SK-N-SH (cell line): Measurements from ENCODE around the gene PRR11.

Source experiments
- CHD2 ChIP-seq: fragments of 150-350 bp; IDR thresholded peaks from 2 replicates; pipeline ENCODE4 v1.6.1; 2018; ENCODE audit warnings: low read length; ENCODE audit not compliant: partially characterized antibody
- EP300 ChIP-seq, 2 experiments: IDR thresholded peaks; 2 replicates each; pipeline versions ENCODE4 v1.4.0 to v1.6.1; 2012; ENCODE audit warnings: borderline replicate concordance in 1 of 2, low read depth in 1 of 2, low read length in 1 of 2
- EZH2phosphoT487 ChIP-seq: fragments of 200-600 bp; sonication (generic); IDR thresholded peaks from 2 replicates; pipeline ENCODE4 v1.6.1; 2017; ENCODE audit warnings: low read depth, mixed run types, mild to moderate bottlenecking, antibody characterized with exemption, moderate library complexity, borderline replicate concordance
- FOXM1 ChIP-seq: IDR thresholded peaks from 2 replicates; pipeline ENCODE4 v1.4.0; 2012; ENCODE audit warnings: low read depth, mild to moderate bottlenecking
- GABPA ChIP-seq: IDR thresholded peaks from 2 replicates; pipeline ENCODE4 v1.4.0; 2012; ENCODE audit warnings: low read depth, mild to moderate bottlenecking
- NRF1 ChIP-seq: IDR thresholded peaks from 2 replicates; pipeline ENCODE4 v1.6.1; 2012; ENCODE audit warnings: low read depth, mild to moderate bottlenecking, low read length
- POLR2AphosphoS5 ChIP-seq: IDR thresholded peaks from 2 replicates; pipeline ENCODE4 v1.6.1; 2012; ENCODE audit warnings: low read depth, low read length
- RAD21 ChIP-seq: IDR thresholded peaks from 2 replicates; pipeline ENCODE4 v1.6.1; 2012; ENCODE audit warnings: mild to moderate bottlenecking, low read length
- REST ChIP-seq: IDR thresholded peaks from 2 replicates; pipeline ENCODE4 v1.6.1; 2012; ENCODE audit warnings: mild to moderate bottlenecking, low read depth, low read length, moderate library complexity
- RFX5 ChIP-seq: IDR thresholded peaks from 2 replicates; pipeline ENCODE4 v1.6.1; 2012; ENCODE audit warnings: mild to moderate bottlenecking, improper control_type of control experiment, low read length
- USF2 ChIP-seq: fragments of 150-350 bp; IDR thresholded peaks from 2 replicates; pipeline ENCODE4 v1.6.1; 2017; ENCODE audit warnings: antibody characterized with exemption, low read length, low read depth, borderline replicate concordance
- TF ChIP-seq, protein P1 (sequence below): fragments of 200-600 bp; sonication (generic); IDR thresholded peaks from 2 replicates; pipeline ENCODE4 v1.6.1; 2017; ENCODE audit warnings: antibody characterized with exemption, mild to moderate bottlenecking, moderate library complexity

- TF ChIP-seq EP300 (IDR thresholded peaks at IDR 0.05; ENCODE audit: borderline replicate concordance in 1 of 2, low read depth in 1 of 2, low read length in 1 of 2) (no peak), USF2 (no peak), POLR2AphosphoS5 (no peak), REST (no peak), RFX5 (no peak), EZH2phosphoT487 (no peak), RAD21 (no peak), NRF1 (no peak), CHD2 (no peak), GABPA (no peak), FOXM1 (no peak)
- TF ChIP-seq, protein P1, sequence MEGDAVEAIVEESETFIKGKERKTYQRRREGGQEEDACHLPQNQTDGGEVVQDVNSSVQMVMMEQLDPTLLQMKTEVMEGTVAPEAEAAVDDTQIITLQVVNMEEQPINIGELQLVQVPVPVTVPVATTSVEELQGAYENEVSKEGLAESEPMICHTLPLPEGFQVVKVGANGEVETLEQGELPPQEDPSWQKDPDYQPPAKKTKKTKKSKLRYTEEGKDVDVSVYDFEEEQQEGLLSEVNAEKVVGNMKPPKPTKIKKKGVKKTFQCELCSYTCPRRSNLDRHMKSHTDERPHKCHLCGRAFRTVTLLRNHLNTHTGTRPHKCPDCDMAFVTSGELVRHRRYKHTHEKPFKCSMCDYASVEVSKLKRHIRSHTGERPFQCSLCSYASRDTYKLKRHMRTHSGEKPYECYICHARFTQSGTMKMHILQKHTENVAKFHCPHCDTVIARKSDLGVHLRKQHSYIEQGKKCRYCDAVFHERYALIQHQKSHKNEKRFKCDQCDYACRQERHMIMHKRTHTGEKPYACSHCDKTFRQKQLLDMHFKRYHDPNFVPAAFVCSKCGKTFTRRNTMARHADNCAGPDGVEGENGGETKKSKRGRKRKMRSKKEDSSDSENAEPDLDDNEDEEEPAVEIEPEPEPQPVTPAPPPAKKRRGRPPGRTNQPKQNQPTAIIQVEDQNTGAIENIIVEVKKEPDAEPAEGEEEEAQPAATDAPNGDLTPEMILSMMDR, result no peak
Measured at GRCh38 chr17:59181481-59181880, 25.9 kb downstream of the PRR11 start.
